Colonic mucosa (tissue), 4 donors: Measurements from ENCODE around the gene PLIN1. TPM values are rescaled to one million over a fixed set of nuclear protein-coding genes. Genes with fewer than 3 reads are reported as not detected.

Experiments used
- DNase-seq: peaks from one replicate; pipeline ENCODE4 v3.0.0-alpha.2; 2020
- H3K27ac ChIP-seq: fragments of 200-600 bp; one replicate; pipeline ENCODE4 v1.8.0; 2021
- H3K27me3 ChIP-seq: fragments of 200-600 bp; one replicate; pipeline ENCODE4 v1.8.0; 2021
- H3K36me3 ChIP-seq: fragments of 200-600 bp; one replicate; pipeline ENCODE4 v1.8.0; 2021
- H3K4me1 ChIP-seq: fragments of 200-600 bp; one replicate; pipeline ENCODE4 v1.8.0; 2021; ENCODE audit warnings: mild to moderate bottlenecking
- H3K4me3 ChIP-seq: fragments of 200-600 bp; one replicate; pipeline ENCODE4 v1.8.0; 2021
- H3K9ac ChIP-seq, 2 donors: one replicate each; pipeline ENCODE4 v1.7.0; 2013; ENCODE audit warnings: control low read depth in 2 of 2, low read depth in 2 of 2, low read length in 2 of 2
- H3K9me3 ChIP-seq: fragments of 200-600 bp; one replicate; pipeline ENCODE4 v1.8.0; 2021
- intact Hi-C: fragments of 100-400 bp; cut with DNase I; formaldehyde crosslinking; loops from one replicate; pipeline ENCODE4 v1.14.1; 2022
- total RNA-seq, 2 donors: library from RNA; stranded (reverse); fragmentation: NEBNext Ultra II Directional in 1 of 2; extraction: Animal tissue kit (Norgen Biotek cat#: 25700) in 1 of 2; gene quantifications; one replicate each; pipeline ENCODE4 v1.2.1, GENCODE V29; 2021
- TF ChIP-seq, protein P1 (sequence below): fragments of 200-600 bp; IDR thresholded peaks from one replicate; pipeline ENCODE4 v1.8.0; 2022; ENCODE audit warnings: antibody characterized with exemption, mild to moderate bottlenecking
- donor health status: healthy.
- donor health status: DM: no; HTN: no; CAD: no.
- donor health status: DM: no; HTN: no; CAD: no.

The PLIN1 gene
- total RNA-seq, 2 donors from 2014 or later = 0.90 to 1.2 TPM

DNA sequence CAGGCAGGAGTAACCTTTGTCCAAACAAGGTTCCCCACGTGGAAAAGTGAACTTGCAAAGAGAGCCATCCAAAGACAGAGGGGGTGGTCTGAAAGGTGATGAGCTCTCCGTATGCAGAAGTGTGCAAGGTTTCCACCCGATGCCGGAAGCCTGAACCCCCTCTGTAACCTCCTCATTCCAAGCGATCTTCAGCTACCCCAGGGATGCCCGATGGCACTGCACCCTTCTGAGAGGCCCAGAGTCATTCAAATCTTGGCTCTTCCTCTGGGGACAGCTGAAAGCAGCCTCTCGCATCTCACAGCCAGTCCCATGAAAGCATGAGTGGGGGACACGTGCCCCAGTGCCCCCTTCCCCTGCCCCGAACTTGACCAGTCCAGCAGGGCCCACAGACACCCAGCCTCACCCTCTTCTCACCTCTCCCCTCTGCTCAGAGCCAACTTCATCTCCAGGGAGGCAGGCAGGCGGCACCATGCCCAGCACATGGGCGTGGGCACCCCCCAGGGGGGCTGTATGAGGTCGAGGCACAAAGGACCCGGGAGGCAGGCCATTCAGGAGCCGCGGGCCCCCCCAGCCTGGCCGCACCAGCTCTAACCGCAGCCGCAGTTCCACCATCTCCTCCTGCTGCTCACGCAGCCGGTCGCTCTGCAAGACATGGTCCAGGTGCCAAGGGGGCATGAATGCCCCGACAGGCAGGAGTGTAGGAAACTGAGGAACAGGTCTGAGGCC lies 32.6 kb downstream of the PLIN1 start:
- Histone ChIP-seq H3K27ac (no peak overlapping the region), H3K9me3 (no peaks in the 10 kb centered on the region), H3K27me3 (no peaks in the 10 kb centered on the region), H3K4me3 (no peak overlapping the region), H3K36me3 (no peaks in the 10 kb centered on the region), H3K9ac (no peak overlapping the region), H3K4me1 (no peaks in the 10 kb centered on the region)
- TF ChIP-seq, protein P1, sequence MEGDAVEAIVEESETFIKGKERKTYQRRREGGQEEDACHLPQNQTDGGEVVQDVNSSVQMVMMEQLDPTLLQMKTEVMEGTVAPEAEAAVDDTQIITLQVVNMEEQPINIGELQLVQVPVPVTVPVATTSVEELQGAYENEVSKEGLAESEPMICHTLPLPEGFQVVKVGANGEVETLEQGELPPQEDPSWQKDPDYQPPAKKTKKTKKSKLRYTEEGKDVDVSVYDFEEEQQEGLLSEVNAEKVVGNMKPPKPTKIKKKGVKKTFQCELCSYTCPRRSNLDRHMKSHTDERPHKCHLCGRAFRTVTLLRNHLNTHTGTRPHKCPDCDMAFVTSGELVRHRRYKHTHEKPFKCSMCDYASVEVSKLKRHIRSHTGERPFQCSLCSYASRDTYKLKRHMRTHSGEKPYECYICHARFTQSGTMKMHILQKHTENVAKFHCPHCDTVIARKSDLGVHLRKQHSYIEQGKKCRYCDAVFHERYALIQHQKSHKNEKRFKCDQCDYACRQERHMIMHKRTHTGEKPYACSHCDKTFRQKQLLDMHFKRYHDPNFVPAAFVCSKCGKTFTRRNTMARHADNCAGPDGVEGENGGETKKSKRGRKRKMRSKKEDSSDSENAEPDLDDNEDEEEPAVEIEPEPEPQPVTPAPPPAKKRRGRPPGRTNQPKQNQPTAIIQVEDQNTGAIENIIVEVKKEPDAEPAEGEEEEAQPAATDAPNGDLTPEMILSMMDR = no peak
- intact Hi-C loops = loop anchor here (10.0 kb wide), 1 partner anchor 88 kb away; no protein-coding TSS in a partner anchor
- DNase-seq = no peak

DNA sequence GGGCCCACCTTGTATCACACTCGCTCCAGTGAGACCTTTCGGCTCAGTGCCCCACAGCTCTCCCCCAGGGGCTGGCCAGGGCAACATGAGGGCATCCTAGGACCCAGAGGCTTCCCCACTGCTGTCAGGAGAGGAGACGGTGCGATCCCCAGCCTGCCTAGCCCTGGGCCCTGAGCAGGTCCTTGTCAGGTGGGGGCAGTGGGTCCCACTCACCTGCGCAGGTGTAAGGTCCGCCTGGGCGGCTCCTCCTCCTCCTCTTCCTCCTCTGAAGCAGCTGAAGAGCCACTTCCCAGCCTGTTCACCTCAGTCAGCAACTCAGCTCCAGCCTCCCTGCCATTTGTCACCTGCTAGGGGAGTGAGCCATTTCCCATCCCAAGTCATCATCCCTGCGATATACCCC lies 33.5 kb downstream of the PLIN1 start:
- DNase-seq = no peak
- intact Hi-C loops = loop anchor here (10.0 kb wide), 1 partner anchor 89 kb away; no protein-coding TSS in a partner anchor
- no peaks in the 10 kb centered on the region for H3K9me3 ChIP-seq
- no peaks in the 10 kb centered on the region for H3K4me1 ChIP-seq
- H3K27me3 ChIP-seq = no peaks in the 10 kb centered on the region
- no peak overlapping the region for H3K9ac ChIP-seq
- no peaks in the 10 kb centered on the region for H3K36me3 ChIP-seq
- TF ChIP-seq, protein P1 = no peak
- no peak overlapping the region for H3K27ac ChIP-seq
- no peak overlapping the region for H3K4me3 ChIP-seq

DNA sequence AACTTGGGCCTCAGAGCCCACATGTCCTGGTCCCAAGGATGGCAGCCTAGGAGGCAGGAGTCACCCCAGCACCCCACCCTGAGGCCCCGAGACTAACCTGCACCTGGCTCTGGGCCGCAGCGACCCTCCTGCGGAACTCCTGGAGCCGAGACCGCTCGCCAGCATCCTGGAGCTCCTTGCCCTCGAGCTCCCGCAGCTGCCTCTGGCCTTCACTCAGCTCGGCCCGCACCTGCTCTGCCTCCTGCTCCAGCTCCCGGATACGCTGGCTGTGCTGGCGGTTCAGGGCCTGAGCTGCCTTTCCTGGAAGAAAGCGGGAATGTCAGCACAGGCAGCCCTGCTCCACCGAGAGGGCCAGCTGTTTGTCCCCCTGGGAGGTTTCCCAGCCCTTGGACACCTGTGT lies 37.1 kb downstream of the PLIN1 start:
- no peak overlapping the region for H3K4me3 ChIP-seq
- no peaks in the 10 kb centered on the region for H3K4me1 ChIP-seq
- H3K9ac ChIP-seq = no peak overlapping the region
- intact Hi-C loops = loop anchor here (10.0 kb wide), 1 partner anchor 93 kb away; no protein-coding TSS in a partner anchor
- TF ChIP-seq, protein P1 = no peak
- no peaks in the 10 kb centered on the region for H3K36me3 ChIP-seq
- no peaks in the 10 kb centered on the region for H3K27me3 ChIP-seq
- no peak overlapping the region for H3K27ac ChIP-seq
- H3K9me3 ChIP-seq = no peaks in the 10 kb centered on the region
- DNase-seq = no peak

DNA sequence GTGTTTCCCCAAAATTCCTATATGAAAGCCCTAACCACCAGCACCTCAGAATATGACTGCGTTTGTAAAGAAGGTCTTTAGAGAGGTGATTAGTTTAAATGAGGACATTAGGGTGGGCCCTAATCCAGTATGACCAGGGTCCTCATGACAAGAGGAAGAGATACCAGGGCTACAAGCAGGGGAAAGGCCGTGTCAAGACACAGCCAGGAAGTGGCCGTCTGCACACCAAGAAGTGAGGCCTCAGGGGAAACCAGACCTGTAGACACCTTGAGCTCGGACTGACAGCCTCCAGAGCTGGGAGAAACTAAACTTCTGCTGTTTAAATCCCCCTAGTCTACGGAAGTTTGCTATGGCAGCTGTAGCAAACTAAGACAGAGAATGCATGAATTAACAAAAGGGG lies 38.1 kb downstream of the PLIN1 start:
- no peak overlapping the region for H3K27ac ChIP-seq
- no peak overlapping the region for H3K9ac ChIP-seq
- intact Hi-C loops = loop anchor here (10.0 kb wide), 1 partner anchor 94 kb away; no protein-coding TSS in a partner anchor
- TF ChIP-seq, protein P1 = no peak
- DNase-seq = no peak
- no peak overlapping the region for H3K4me3 ChIP-seq
- H3K9me3 ChIP-seq = no peaks in the 10 kb centered on the region
- H3K4me1 ChIP-seq = no peaks in the 10 kb centered on the region
- H3K36me3 ChIP-seq = no peaks in the 10 kb centered on the region
- H3K27me3 ChIP-seq = no peaks in the 10 kb centered on the region

DNA sequence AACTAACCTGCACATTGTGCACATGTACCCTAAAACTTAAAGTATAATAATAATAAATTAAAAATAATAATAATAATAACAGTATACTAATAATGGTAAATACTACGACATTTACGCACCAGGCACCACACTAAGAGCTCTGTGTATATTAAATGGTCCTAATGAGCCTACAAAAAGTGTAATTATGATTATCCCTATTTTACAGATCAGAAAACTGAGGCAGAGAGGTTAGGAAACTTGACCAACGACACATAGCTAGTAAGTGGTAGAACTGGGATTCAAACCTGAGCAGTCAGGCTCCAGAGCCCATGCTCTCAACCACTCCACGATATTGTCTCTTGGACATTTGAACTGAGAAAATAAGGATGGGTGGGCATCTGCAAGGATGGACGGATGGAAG lies 38.9 kb downstream of the PLIN1 start:
- Histone ChIP-seq H3K9me3 (no peaks in the 10 kb centered on the region), H3K4me3 (no peak overlapping the region), H3K27ac (no peak overlapping the region), H3K4me1 (no peaks in the 10 kb centered on the region), H3K9ac (no peak overlapping the region), H3K36me3 (no peaks in the 10 kb centered on the region), H3K27me3 (no peaks in the 10 kb centered on the region)
- TF ChIP-seq, protein P1 = no peak
- intact Hi-C loops = loop anchor here (10.0 kb wide), 1 partner anchor 95 kb away; no protein-coding TSS in a partner anchor
- DNase-seq = no peak
